Measurements from ENCODE around the gene TPRG1. TPM values are rescaled to one million over a fixed set of nuclear protein-coding genes. Genes with fewer than 3 reads are reported as not detected.

Gene TPRG1
- total RNA-seq, 1 donor from 2014 or later: 23.4 TPM

- intact Hi-C loops (cut with DNase I): no loop called here
Observed at GRCh38 chr3:189331002-189331418, 159.2 kb downstream of the TPRG1 start.

GRCh38 chr3:189334064-189334920 is 162.5 kb downstream of the TPRG1 start:
- ATAC-seq (peak; percentile 47 to 72), DNase-seq (no peak)
- Histone ChIP-seq H3K4me1 (no peaks in the 10 kb centered on the region), H3K36me3 (no peaks in the 10 kb centered on the region), H3K9me3 (no peaks in the 10 kb centered on the region), H3K27ac (no peak overlapping the region), H3K27me3 (ENCODE audit: low read depth) (no peaks in the 10 kb centered on the region), H3K4me3 (no peak overlapping the region)
- intact Hi-C loops (cut with DNase I): no loop called here
- TF ChIP-seq CTCF (IDR thresholded peaks at IDR 0.05): no peak

More at GRCh38 chr3:189331002-189331418, 159.2 kb downstream of the TPRG1 start:
- DNase-seq (no peak), ATAC-seq (no peak)
- Histone ChIP-seq H3K4me1 (no peaks in the 10 kb centered on the region), H3K27ac (no peak overlapping the region), H3K9me3 (no peaks in the 10 kb centered on the region), H3K27me3 (ENCODE audit: low read depth) (no peaks in the 10 kb centered on the region), H3K4me3 (no peak overlapping the region), H3K36me3 (no peaks in the 10 kb centered on the region)
- no peak for TF ChIP-seq CTCF (IDR thresholded peaks at IDR 0.05)

DNA sequence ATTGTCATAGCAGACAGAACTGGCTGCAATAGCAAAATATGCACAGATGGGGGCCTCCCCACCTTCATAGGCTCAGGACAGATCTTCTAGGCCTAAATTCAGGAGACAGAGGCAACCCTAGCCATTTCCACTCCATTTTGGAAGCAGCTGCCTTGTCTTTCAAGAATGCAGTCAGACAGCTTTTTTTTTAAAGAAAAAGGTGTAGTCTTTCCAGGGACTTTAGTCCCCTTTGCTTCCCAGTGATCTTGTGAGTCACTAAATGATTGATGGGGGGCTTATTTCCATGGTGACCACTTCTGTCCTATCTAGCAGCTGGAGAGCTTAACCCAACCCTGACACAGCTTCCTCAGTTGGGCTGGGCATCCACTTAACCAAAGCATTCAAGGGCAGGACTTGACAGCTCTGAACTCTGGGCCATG is 165.9 kb downstream of the TPRG1 start:
- no peak for ATAC-seq
- H3K27ac ChIP-seq: no peak overlapping the region
- no peak for DNase-seq
- no peaks in the 10 kb centered on the region for H3K9me3 ChIP-seq
- H3K4me3 ChIP-seq: no peak overlapping the region
- no peaks in the 10 kb centered on the region for H3K36me3 ChIP-seq
- no peak for TF ChIP-seq CTCF (IDR thresholded peaks at IDR 0.05)
- intact Hi-C loops (cut with DNase I): no loop called here
- no peaks in the 10 kb centered on the region for H3K27me3 ChIP-seq (ENCODE audit: low read depth)
- no peaks in the 10 kb centered on the region for H3K4me1 ChIP-seq

DNA sequence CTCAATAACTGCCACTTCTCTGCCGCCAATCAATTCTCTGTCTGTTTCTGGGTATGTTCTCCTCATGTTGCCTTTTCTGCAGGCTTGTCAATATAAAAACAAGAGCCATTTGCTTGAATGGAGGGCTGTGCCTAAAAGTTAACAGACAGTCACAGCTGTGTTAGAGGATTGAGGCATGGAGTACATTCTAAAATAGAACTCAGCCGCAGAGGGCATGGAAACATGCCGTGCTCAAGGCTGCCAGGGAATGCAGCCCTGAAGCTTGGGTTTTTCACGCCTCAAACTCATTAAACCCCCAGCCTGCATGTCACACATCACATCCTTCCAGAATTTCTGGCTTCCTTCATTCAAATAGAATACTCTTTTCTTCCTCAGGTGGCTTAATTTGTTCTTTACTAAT is 166.6 kb downstream of the TPRG1 start:
- ATAC-seq (no peak), DNase-seq (no peak)
- Histone ChIP-seq H3K4me1 (no peaks in the 10 kb centered on the region), H3K27ac (no peak overlapping the region), H3K9me3 (no peaks in the 10 kb centered on the region), H3K4me3 (no peak overlapping the region), H3K36me3 (no peaks in the 10 kb centered on the region), H3K27me3 (ENCODE audit: low read depth) (no peaks in the 10 kb centered on the region)
- intact Hi-C loops (cut with DNase I): no loop called here
- TF ChIP-seq CTCF (IDR thresholded peaks at IDR 0.05): no peak

- DNase-seq (no peak), ATAC-seq (no peak)
- Histone ChIP-seq H3K27ac (no peak overlapping the region), H3K9me3 (no peaks in the 10 kb centered on the region), H3K4me1 (no peaks in the 10 kb centered on the region), H3K36me3 (no peaks in the 10 kb centered on the region), H3K27me3 (ENCODE audit: low read depth) (no peaks in the 10 kb centered on the region), H3K4me3 (no peak overlapping the region)
- intact Hi-C loops (cut with DNase I): no loop called here
- TF ChIP-seq CTCF (IDR thresholded peaks at IDR 0.05): no peak
Observed at GRCh38 chr3:189339996-189340395, 168.2 kb downstream of the TPRG1 start.
